Right lobe of liver (tissue), 4 donors: Measurements from ENCODE around the gene ANKRD13D.

Source experiments
- CTCF ChIP-seq, 4 donors: fragments of 200-600 bp in 3 of 4; fragments of 450-650 bp in 1 of 4; IDR thresholded peaks; one replicate each; pipeline versions ENCODE4 v1.5.1 to v1.8.0; 2016 to 2022; ENCODE audit warnings: antibody characterized with exemption in 4 of 4, mild to moderate bottlenecking in 2 of 4
- POLR2A ChIP-seq: fragments of 450-650 bp; IDR thresholded peaks from one replicate; pipeline ENCODE4 v1.6.1; 2017; ENCODE audit warnings: antibody characterized with exemption, mild to moderate bottlenecking
- donor health status: DM: no; HTN: no; CAD: no.
- donor health status: DM: no; HTN: no; CAD: no.
- donor health status: DM: no; HTN: yes; CAD: no.

- TF ChIP-seq CTCF (IDR thresholded peaks at IDR 0.05), result no peak
- TF ChIP-seq POLR2A, result no peak
These were observed 7.5 kb upstream of the ANKRD13D start for GRCh38 chr11:67281552-67282150.
